ENCODE results near the gene SLC16A10. TPM values are rescaled to one million over a fixed set of nuclear protein-coding genes. Genes with fewer than 3 reads are reported as not detected.
"Not testable (repeated sequence)": the region's sequence is repeated elsewhere in the genome, so short reads cannot be mapped to it uniquely, and the experiment has no call there.

SLC16A10 gene
- polyA plus RNA-seq, 1 donor = 34.1 TPM

DNA sequence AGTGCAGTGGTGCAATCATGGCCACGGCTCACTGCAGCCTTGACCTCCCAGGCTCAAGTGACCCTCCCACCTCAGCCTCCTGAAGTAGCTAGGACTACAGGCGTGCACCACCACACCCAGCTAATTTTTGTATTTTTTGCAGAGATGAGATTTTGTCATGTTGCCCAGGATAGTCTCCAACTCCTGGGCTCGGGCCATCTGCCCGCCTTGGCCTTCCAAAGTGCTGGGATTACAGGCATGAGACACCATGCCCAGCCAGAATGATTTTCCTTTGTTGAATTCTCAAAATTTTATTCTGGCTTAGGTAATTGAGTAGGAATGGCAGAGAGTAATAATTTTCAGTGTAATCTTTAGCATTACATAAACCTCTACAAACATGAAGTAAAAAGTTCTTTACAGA, 37.1 kb downstream of the SLC16A10 start:
- no peak for DNase-seq

DNA sequence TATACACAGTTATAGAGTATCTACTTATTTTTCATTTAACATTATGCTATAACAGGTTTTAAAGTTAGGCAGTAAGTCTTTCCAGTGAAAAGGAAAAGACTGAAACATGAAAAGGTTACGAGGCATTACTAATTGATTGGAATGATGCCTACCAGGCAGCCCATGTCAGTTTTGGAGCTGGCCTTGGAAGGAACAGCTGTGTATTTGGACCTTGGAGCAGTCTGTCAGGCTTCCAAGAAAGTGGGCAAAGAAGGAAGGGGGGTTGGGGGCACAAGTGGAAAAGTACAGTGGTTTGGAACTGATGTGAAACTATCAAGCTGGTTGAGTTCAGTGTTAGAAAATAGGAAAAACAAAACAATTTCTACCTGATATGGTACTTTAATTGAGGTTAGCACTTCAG, 41.7 kb downstream of the SLC16A10 start:
- peak; percentile 27 for DNase-seq

DNA sequence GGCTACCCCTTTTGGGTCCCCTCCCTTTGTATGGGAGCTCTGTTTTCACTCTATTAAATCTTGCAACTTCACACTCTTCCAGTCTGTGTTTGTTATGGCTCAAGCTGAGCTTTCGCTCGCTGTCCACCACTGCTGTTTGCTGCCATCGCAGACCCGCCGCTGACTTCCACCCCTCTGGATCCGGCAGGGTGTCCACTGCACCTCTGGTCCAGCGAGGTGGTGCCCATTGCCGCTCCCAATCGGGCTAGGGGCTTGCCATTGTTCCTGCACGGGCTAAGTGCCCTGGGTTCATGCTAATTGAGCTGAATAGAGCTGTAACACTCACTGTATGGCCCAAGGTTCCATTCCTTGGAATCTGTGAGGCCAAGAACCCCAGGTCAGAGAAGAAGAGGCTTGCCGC, 43.7 kb downstream of the SLC16A10 start:
- DNase-seq = not testable (repeated sequence)

DNA sequence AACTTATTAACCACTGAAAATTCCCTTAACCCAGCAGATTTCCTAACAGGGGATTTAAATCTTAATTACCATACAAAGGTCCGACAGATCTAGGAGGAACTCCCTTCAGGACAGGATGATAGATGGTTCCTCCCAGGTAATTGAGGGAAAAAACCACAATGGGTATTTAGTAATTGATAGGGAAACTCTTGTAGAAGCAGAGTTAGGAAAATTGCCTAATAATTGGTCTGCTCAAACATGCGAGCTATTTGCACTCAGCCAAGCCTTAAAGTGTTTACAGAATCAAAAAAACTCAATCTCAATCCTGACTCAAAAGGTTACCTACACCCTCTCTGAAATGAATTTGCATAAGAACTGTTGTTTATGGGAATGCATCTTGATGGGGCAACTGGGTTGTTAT, 45.4 kb downstream of the SLC16A10 start:
- not testable (repeated sequence) for DNase-seq

DNA sequence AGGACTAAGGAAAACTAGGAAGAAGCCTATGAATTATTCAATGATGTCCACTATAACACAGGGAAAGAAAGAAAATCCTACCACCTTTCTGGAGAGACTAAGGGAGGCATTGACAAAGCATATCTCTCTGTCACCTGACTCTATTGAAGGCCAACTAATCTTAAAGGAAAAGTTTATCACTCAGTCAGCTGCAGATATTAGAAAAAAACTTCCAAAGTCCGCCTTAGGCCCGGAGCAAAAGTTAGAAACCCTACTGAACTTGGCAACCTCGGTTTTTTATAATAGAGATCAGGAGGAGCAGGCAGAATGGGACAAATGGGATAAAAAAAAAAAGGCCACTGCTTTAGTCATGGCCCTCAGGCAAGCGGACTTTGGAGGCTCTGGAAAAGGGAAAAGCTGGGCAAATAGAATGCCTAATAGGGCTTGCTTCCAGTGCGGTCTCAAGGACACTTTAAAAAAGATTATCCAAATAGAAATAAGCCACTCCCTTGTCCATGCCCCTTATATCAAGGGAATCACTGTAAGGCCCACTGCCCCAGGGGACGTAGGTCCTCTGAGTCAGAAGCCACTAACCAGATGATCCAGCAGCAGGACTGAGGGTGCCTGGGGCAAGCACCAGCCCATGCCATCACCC, 47.0 kb downstream of the SLC16A10 start:
- not testable (repeated sequence) for DNase-seq

DNA sequence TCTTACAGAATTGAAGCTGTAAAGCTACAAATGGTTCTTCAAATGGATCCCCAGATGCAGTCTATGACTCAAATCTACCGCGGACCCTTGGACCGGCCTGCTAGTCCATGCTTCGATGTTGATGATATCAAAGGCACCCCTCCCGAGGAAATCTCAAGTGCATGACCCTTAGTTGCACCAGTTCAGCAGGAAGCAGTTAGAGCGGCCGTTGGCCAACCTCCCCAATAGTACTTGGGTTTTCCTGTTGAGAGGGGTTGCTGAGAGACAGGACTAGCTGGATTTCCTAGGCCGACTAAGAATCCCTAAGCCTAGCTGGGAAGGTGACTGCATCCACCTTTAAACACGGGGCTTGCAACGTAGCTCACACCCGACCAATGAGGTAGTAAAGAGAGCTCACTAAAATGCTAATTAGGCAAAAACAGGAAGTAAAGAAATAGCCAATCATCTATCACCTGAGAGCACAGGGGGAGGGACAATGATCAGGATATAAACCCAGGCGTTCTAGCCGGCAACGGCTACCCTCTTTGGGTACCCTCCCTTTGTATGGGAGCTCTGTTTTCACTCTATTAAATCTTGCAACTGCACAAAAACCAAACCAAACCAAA, 50.3 kb downstream of the SLC16A10 start:
- not testable (repeated sequence) for DNase-seq

DNA sequence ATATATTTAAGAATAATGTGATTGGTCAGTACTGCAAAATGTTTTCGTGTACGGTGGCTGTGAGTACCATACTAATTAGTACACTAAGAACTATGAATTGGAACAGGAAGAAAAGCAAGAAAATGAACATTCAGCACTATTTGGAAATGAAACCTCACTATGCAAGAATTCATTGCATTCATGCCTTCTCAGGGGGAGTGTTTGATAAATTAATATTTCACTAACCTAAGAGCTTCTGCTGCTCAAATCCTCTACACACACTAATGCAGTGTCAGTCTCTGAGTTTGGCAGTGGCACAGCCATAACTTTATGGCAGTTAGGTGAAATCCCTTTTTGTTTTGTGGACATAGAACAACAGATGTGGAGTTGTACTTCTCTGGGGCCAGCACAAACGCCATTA, 60.1 kb downstream of the SLC16A10 start:
- DNase-seq = no peak

DNA sequence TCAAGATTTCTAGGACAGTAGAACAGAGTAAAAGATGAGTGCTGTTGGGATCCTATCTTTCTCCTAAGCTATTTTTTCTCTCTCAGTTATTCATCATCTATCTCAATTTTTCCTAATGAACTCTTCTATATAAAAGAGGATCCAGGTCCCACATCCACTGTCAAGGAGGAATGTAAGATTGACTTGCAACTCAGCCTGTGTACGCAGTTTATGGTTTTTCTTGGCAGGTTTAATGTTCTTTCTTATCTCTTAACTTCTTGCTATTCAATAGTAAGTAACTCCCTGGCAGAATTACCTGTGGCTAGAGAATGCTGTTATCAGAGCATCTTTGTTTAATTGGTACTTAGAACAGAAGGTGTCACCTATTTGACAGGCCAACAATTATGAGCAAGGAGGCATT, 60.8 kb downstream of the SLC16A10 start:
- no peak for DNase-seq

DNA sequence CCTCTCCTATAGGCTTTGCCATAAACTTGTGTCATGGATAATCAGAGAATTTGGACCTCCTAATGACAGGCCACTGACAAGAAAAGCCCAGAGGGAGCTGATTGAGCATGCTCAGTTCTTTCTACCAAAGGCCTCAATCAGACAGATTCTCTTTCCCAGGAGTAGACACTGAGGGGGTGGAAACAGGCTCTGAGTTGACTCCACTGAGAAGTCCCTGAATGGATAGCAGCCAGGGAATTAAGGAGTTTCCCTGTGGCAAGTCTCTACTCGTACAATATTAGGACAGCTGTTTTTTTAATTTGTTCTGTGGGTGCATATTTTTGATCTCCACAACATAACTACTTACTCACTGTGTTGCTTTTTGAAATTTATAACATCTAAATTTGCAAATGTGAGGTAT, 63.3 kb downstream of the SLC16A10 start:
- no peak for DNase-seq

DNA sequence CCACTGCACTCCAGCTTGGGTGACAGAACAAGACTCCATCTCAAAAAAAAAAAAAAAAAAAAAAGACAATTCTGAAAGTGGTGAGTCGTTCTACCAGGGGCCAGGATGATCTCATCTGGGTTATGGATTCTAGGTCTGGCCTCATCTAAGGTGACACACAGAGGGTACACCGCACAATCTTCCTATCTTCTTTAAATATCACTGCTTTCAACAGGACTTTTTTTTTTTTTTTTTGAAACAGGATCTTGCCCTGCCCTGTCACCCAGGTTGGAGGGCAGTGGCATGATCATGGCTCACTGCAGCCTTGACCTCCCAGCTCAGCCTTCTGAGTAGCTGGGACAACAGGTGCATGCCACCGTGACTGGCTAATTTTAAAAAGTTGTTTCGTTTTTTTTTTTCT, 67.7 kb downstream of the SLC16A10 start:
- no peak for DNase-seq

DNA sequence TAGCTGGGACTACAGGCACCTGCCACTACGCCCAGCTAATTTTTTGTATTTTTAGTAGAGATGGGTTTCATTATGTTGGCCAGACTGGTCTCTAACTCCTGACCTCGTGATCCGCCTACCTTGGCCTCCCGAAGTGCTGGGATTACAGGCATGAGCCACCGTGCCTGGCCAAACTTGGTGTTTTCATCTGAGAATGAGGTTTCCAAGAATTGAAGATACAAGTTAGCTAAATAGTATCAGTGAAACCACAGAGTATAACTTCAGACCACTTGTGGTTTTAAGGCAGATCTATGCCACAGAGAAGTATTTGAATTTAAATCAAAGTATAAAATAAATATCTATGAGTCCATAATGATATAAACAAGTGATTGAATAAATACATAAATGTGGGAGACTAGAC, 70.1 kb downstream of the SLC16A10 start:
- no peak for DNase-seq

DNA sequence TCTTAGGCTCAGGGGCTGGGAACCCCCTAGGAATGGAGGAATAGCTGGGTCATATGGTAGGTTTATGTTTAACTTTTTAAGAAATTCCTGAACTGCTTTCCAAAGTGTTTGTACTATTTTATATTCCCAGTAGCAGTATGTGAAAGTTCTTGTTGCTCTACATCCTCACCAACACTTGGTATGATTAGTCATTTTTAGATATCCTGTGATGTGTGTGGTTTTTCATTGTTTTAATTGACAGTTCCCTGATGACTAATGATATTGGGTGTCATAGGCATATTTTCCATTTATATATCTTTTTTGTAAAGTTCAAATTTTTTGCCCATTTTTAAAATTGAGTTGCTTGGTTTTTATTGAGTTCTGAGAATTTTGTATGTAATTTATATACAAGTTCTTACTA, 72.3 kb downstream of the SLC16A10 start:
- DNase-seq = no peak

DNA sequence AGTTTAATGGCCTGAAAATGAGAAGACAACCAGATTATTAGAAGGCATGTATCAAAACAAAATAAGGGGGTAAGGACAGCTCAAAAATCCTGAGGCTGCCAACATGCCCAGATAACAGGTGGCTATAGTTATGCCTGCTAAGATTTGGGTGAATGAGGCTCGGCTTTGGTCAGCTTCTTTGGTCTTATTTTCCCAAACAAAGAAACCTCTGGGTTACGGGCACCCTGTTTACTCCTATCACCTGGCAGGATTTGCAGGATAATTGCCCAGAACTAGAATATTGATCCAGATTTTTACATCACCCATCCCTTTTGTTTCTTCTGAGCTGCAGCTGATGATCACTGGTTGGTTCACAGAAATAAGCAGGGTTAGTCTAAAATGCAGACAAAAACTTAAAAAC, 74.3 kb downstream of the SLC16A10 start:
- DNase-seq = no peak

DNA sequence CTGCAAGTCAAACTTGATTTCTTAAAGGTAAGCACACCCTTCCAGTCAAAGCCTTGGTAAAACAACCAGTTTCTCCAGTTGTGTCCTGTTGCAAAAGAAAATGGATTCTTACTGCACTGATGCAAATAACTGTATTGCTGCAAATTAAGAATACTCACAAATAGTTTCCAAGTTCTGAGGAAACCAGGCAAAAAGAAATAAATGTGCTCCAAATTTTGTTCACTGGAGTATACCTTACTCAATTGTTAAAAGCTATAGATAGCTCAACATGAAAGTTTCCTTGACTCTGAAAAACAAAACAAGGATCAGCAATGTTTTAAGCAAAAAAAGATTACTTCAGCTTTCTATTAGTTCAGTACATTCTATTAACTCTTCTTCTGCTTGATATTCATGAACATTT, 75.2 kb downstream of the SLC16A10 start:
- DNase-seq = peak; percentile 7

DNA sequence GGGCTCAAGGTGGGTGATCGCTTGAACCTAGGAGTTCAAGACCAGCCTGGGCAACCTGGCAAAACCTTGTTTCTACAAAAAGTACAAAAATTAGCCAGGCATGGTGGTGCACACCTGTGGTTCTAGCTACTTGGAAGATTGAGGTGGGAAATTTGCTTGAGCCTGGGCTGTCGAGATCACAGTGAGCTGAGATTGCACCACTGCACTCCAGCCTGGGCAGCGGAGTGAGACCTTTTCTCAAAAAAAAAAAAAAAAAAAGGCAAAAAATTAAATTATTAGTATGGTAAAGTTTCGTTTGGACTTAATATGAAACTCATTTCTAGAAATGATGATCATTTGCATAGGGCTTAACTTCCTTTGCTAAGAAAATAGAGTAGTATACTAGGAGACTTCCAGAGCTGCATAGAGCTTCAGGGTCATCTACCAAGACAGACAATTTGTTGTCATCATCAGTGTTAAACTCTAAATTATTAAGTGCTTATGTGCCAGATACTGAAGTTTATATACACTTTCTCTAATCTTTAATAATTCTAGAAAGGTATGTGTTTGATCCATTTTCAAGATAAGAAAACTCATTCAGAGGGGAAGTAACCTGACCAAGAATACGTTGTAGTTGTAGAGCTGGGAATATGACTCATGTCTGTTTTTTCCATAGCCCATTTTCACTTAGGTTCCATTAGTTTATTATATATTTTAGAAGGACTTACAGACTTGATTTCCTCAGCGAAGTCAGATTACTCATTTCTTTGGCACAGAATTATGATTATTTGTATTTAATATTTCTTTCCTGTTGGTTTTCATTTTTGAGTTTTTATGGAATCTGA, 84.5 kb downstream of the SLC16A10 start:
- no peak for DNase-seq

DNA sequence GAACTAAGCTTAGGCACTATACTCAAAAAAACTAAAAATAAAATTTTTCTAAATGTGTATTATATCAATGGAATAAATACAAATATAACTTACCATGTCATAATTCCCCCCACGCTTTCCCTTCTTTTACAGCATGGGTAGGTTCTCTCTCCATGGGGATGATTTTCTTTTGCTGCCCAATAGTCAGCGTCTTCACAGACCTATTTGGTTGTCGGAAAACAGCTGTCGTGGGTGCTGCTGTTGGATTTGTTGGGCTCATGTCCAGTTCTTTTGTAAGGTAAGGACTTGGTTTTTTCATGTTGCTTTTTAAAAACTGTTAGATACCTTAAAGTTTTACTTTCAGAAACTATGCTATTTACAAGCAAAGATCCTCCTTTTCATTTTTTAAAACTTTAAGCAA, 85.3 kb downstream of the SLC16A10 start:
- DNase-seq = no peak

DNA sequence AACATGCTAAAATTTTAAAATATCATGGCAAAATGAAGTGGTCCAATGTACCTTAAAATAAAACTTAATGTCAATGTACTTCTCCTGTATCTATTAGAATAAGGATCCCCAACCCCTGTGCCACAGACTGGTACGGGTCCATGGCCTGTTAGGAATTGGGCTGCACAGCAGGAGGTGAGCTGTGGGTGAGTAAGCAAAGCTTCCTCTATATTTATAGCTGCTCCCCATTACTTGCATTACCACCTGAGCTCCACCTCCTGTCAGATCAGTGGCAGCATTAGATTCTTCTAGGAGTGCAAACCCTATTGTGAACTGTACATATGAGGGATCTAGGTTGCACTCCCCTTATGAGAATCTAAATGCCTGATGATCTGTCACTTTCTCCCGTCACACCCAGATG, 86.0 kb downstream of the SLC16A10 start:
- no peak for DNase-seq

DNA sequence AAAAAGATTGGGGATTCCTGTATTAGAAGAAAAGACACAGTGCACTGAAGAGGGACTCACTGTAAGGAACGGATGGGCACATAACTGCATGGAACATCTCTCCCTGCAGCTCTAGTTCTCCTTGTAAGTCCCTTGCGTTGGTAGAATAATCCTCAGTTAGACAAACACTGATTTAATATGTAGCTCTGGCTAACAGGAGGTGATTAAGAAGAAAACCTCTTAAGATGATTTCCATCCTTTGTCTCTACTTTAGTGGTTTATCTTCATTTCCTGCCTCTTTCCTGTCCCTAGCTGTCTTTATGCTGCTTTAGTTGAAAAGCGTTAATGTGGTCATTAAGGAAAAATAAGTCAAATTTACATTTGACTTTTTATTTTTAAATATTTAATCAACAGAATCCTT, 86.6 kb downstream of the SLC16A10 start:
- no peak for DNase-seq

DNA sequence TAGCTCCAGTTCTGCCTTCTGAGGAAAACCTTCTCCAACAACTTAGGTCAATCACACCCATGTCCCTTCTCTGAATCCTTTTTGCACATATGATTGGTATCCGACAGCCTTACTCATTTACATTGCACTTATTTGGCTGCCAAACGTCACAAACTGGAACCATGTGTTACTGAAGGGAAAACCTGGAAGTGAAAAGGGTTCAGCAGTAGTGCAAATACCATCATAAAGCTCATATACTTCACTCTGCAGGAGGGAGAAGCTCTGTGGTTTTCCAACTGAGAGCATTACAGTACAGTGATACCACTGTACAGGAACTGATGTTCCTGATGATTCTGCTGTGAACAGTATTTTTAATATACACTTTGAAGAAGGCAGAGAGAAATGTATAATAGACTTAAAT, 87.8 kb downstream of the SLC16A10 start:
- DNase-seq = no peak

DNA sequence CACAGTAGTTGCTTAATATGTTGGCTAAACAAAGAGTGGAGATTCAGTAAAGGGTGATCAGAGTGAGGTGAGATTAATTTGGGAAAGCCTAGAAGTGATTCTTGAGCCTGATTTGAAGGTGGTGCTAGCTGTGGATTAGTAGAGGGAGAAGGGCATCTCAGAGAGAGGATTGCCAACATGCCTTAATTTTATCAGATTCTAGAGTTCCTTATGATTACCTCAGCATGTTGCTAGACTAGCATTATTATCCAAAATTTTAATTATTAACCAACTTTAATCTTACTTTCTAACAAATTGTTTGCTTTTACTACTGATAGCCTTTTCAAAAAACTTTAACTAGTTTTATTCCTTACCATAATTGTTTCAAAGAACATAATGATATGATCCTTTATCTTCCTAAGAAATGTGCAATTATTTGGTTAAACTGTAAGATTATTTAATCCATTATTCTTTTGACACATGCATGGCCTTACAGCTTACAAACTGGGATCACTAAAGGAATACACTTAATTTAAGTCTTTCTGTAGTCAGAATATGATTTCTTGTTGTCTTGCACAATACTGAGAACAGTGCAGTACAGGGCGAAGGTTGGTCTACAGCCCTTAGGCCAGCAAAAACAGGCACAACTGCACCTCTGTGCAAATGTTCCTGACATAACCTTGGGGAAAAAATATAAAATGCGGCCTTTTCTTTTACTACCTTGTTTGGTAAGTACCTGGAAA, 88.9 kb downstream of the SLC16A10 start:
- DNase-seq = no peak

DNA sequence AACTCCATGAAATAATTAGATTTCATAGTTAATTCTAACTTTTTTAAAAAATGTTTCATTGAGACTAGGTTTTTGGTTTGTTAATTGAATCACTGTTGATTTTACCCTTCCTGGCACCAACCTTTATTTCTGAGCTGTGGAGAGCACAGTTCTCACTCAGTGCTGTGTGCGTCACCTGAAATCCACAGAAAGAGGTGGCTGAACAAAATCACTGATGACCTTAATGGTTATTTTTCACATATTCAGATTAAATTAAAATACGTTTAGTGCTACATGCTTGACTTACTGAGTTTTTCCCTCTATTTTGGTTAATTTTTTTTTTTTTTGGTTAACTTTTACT, 89.4 kb downstream of the SLC16A10 start:
- DNase-seq = no peak

DNA sequence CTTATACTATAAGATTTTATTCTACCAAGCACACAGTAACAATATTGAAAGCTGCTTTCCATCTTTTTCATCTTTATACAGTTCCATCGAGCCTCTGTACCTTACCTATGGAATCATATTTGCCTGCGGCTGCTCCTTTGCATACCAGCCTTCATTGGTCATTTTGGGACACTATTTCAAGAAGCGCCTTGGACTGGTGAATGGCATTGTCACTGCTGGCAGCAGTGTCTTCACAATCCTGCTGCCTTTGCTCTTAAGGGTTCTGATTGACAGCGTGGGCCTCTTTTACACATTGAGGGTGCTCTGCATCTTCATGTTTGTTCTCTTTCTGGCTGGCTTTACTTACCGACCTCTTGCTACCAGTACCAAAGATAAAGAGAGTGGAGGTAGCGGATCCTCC, 89.8 kb downstream of the SLC16A10 start:
- no peak for DNase-seq
